CD8-positive, alpha-beta memory T cell (primary cell): ENCODE data around the gene ARHGEF38. TPM values are rescaled to one million over a fixed set of nuclear protein-coding genes. Genes with fewer than 3 reads are reported as not detected.

Source experiments
- CTCF ChIA-PET: fragments of 350-600 bp; sonication (Branson Sonifier 250); formaldehyde crosslinking; loops from one replicate; lab custom pipeline; 2021; ENCODE audit warnings: antibody characterized with exemption; lab: Charles Lee
- POLR2A ChIA-PET: fragments of 350-600 bp; sonication (Branson Sonifier 250); formaldehyde crosslinking; loops from one replicate; lab custom pipeline; 2021; ENCODE audit warnings: antibody characterized with exemption; lab: Charles Lee
- DNase-seq, 5 donors: peaks; one replicate each; pipeline versions ENCODE4 v3.0.0 to v3.0.0-alpha.2; 2020 to 2022; ENCODE audit warnings: mixed read lengths in 1 of 5
- H3K27ac ChIP-seq: one replicate; pipeline ENCODE4 v1.7.0; 2013; ENCODE audit warnings: low read depth, mild to moderate bottlenecking, low read length, moderate library complexity
- H3K27me3 ChIP-seq: 2 replicates; pipeline ENCODE4 v1.7.0; 2013; ENCODE audit warnings: low read length, mild to moderate bottlenecking; ENCODE audit not compliant: insufficient read depth, poor library complexity, severe bottlenecking
- H3K36me3 ChIP-seq: 2 replicates; pipeline ENCODE4 v1.7.0; 2013; ENCODE audit warnings: mild to moderate bottlenecking, low read length, moderate library complexity; ENCODE audit not compliant: insufficient read depth
- H3K4me1 ChIP-seq: 2 replicates; pipeline ENCODE4 v1.7.0; 2013; ENCODE audit warnings: mild to moderate bottlenecking, low read length, moderate library complexity; ENCODE audit not compliant: insufficient read depth
- H3K4me3 ChIP-seq: 2 replicates; pipeline ENCODE4 v1.7.0; 2013; ENCODE audit warnings: mild to moderate bottlenecking, low read length
- H3K9me3 ChIP-seq: 2 replicates; pipeline ENCODE4 v1.7.0; 2013; ENCODE audit warnings: mild to moderate bottlenecking, low read length
- H3K27ac Mint-ChIP-seq, 8 donors: one replicate each; pipeline ENCODE4 v1.8.0; 2020 to 2021; ENCODE audit warnings: mixed read lengths in 8 of 8, mild to moderate bottlenecking in 6 of 8, inconsistent platforms in 3 of 8, moderate library complexity in 3 of 8
- H3K27me3 Mint-ChIP-seq, 2 donors: one replicate each; pipeline ENCODE4 v1.8.0; 2020 to 2021; ENCODE audit warnings: mixed read lengths in 2 of 2, mild to moderate bottlenecking in 1 of 2, moderate library complexity in 1 of 2
- H3K36me3 Mint-ChIP-seq, 3 donors: one replicate each; pipeline ENCODE4 v1.8.0; 2020 to 2021; ENCODE audit warnings: mixed read lengths in 3 of 3, inconsistent platforms in 1 of 3, mild to moderate bottlenecking in 1 of 3
- H3K4me1 Mint-ChIP-seq, 3 donors: one replicate each; pipeline ENCODE4 v1.8.0; 2020 to 2021; ENCODE audit warnings: mixed read lengths in 3 of 3, inconsistent platforms in 1 of 3, mild to moderate bottlenecking in 1 of 3
- H3K4me3 Mint-ChIP-seq, 7 donors: one replicate each; pipeline ENCODE4 v1.8.0; 2020 to 2021; ENCODE audit warnings: mixed read lengths in 7 of 7, mild to moderate bottlenecking in 6 of 7, moderate library complexity in 4 of 7, inconsistent platforms in 2 of 7
- H3K9me3 Mint-ChIP-seq, 5 donors: one replicate each; pipeline ENCODE4 v1.8.0; 2020 to 2022; ENCODE audit warnings: mixed read lengths in 5 of 5, mild to moderate bottlenecking in 3 of 5, moderate library complexity in 2 of 5, inconsistent platforms in 1 of 5
- polyA plus RNA-seq: library from polyadenylated mRNA; unstranded; fragments of 300-500 nt; fragmentation: Illumina TruSeq; gene quantifications from one replicate; pipeline ENCODE4 v1.2.3, GENCODE V29; 2021
- total RNA-seq, 2 experiments: library from RNA; stranded (reverse); gene quantifications; one replicate each; pipeline ENCODE4 v1.2.3, GENCODE V29; 2021

The ARHGEF38 gene
- total and polyA plus RNA-seq, 3 experiments from 2014 or later, result not detected

- ChIA-PET CTCF (interaction anchor here (1.1 to 1.6 kb wide), 2 partner anchors 14 to 234 kb away, joined by 4 to 5 read pairs; partner anchors contain the start of gene PPA2), POLR2A (interaction anchor here (1.1 kb wide), 1 partner anchor 10 kb away, joined by 5 read pairs; no protein-coding TSS in a partner anchor)
- peaks cover 0 to 12% (median 2%) of the 10 kb centered on the region in 3 donors for H3K36me3 Mint-ChIP-seq
- peak overlapping the region in 7 of 8 donors; percentile 91 to 100 (median 98) for H3K27ac Mint-ChIP-seq
- no peaks in the 10 kb centered on the region for H3K27me3 Mint-ChIP-seq
- Histone ChIP-seq H3K9me3 (no peaks in the 10 kb centered on the region), H3K27me3 (no peaks in the 10 kb centered on the region), H3K36me3 (no peaks in the 10 kb centered on the region), H3K4me1 (peaks cover 32% of the 10 kb centered on the region), H3K4me3 (peak overlapping the region; percentile 96), H3K27ac (peak overlapping the region; percentile 84)
- H3K9me3 Mint-ChIP-seq, result no peaks in the 10 kb centered on the region
- H3K4me1 Mint-ChIP-seq, result peaks cover 9 to 39% (median 33%) of the 10 kb centered on the region in 3 donors
- H3K4me3 Mint-ChIP-seq, result peak overlapping the region; percentile 99 to 100 (median 99)
- DNase-seq, result no peak
Observed at GRCh38 chr4:105707782-105708180, 155.4 kb downstream of the ARHGEF38 start.

- Histone ChIP-seq H3K27ac (peak within 1 kb of the TSS; percentile 84), H3K9me3 (no peaks in the 10 kb centered on the region), H3K4me3 (peak within 1 kb of the TSS; percentile 96), H3K27me3 (no peaks in the 10 kb centered on the region), H3K36me3 (no peaks in the 10 kb centered on the region), H3K4me1 (peaks cover 32% of the 10 kb centered on the region)
- peak; percentile 78 to 87 (median 82) for DNase-seq
- Mint-ChIP-seq H3K9me3 (no peaks in the 10 kb centered on the region), H3K27ac (peak within 1 kb of the TSS; percentile 91 to 100 (median 98)), H3K4me3 (peak within 1 kb of the TSS; percentile 99 to 100 (median 99)), H3K36me3 (peaks cover 0 to 12% (median 2%) of the 10 kb centered on the region in 3 donors), H3K4me1 (peaks cover 9 to 39% (median 33%) of the 10 kb centered on the region in 3 donors), H3K27me3 (no peaks in the 10 kb centered on the region)
- ChIA-PET POLR2A (interaction anchor here (1.0 to 1.1 kb wide), 2 partner anchors 10 to 235 kb away, joined by 4 to 5 read pairs; partner anchors contain the start of gene PPA2), CTCF (interaction anchor here (1.1 to 1.6 kb wide), 2 partner anchors 14 to 235 kb away, joined by 4 to 5 read pairs; partner anchors contain the start of gene PPA2)
Observed at GRCh38 chr4:105708181-105709080, 156.0 kb downstream of the ARHGEF38 start, which contains the start of the genes GSTCD and INTS12. Gene GSTCD, plus strand, starts transcription at chr4:105708784. Its CDS starts 8,830 bp downstream, at chr4:105717614. Gene INTS12, minus strand, starts transcription at chr4:105708689. Its CDS starts 8,684 bp downstream, at chr4:105700005.

GRCh38 chr4:105709081-105709450 is 156.6 kb downstream of the ARHGEF38 start:
- Histone ChIP-seq H3K4me3 (peak overlapping the region; percentile 96), H3K27me3 (no peaks in the 10 kb centered on the region), H3K4me1 (peaks cover 32% of the 10 kb centered on the region), H3K9me3 (no peaks in the 10 kb centered on the region), H3K27ac (peak overlapping the region; percentile 84), H3K36me3 (no peaks in the 10 kb centered on the region)
- H3K4me1 Mint-ChIP-seq, result peaks cover 9 to 39% (median 33%) of the 10 kb centered on the region in 3 donors
- H3K27ac Mint-ChIP-seq, result peak overlapping the region; percentile 82 to 100 (median 98)
- CTCF ChIA-PET, result interaction anchor here (1.6 kb wide), 1 partner anchor 235 kb away, joined by 4 read pairs; the partner anchor contains the start of gene PPA2
- peak in 3 of 5 donors; percentile 2 to 39 (median 3) for DNase-seq
- peaks cover 0 to 12% (median 2%) of the 10 kb centered on the region in 3 donors for H3K36me3 Mint-ChIP-seq
- POLR2A ChIA-PET, result interaction anchor here (1.0 kb wide), 1 partner anchor 235 kb away, joined by 4 read pairs; the partner anchor contains the start of gene PPA2
- peak overlapping the region; percentile 99 to 100 (median 99) for H3K4me3 Mint-ChIP-seq
- no peaks in the 10 kb centered on the region for H3K9me3 Mint-ChIP-seq
- no peaks in the 10 kb centered on the region for H3K27me3 Mint-ChIP-seq

- H3K4me3 Mint-ChIP-seq, result peak overlapping the region; percentile 35 to 100 (median 99)
- H3K9me3 Mint-ChIP-seq, result no peaks in the 10 kb centered on the region
- peaks cover 0 to 12% (median 2%) of the 10 kb centered on the region in 3 donors for H3K36me3 Mint-ChIP-seq
- H3K27me3 Mint-ChIP-seq, result no peaks in the 10 kb centered on the region
- peak overlapping the region in 2 of 8 donors; percentile 14 to 91 for H3K27ac Mint-ChIP-seq
- peaks cover 9 to 39% (median 33%) of the 10 kb centered on the region in 3 donors for H3K4me1 Mint-ChIP-seq
- DNase-seq, result no peak
- Histone ChIP-seq H3K36me3 (no peaks in the 10 kb centered on the region), H3K27me3 (no peaks in the 10 kb centered on the region), H3K27ac (no peak overlapping the region), H3K4me1 (peaks cover 32% of the 10 kb centered on the region), H3K4me3 (no peak overlapping the region), H3K9me3 (no peaks in the 10 kb centered on the region)
- ChIA-PET CTCF (interaction anchor here (1.6 kb wide), 1 partner anchor 236 kb away, joined by 3 read pairs; the partner anchor contains the start of gene PPA2), POLR2A (no interaction called here)
Observed at GRCh38 chr4:105710012-105710600, 157.7 kb downstream of the ARHGEF38 start.

- peaks cover 11 to 36% (median 32%) of the 10 kb centered on the region in 3 donors for H3K4me1 Mint-ChIP-seq
- Histone ChIP-seq H3K27me3 (no peaks in the 10 kb centered on the region), H3K36me3 (no peaks in the 10 kb centered on the region), H3K4me1 (peaks cover 32% of the 10 kb centered on the region), H3K9me3 (no peaks in the 10 kb centered on the region), H3K27ac (no peak overlapping the region), H3K4me3 (no peak overlapping the region)
- POLR2A ChIA-PET, result no interaction called here
- CTCF ChIA-PET, result interaction anchor here (1.6 kb wide), 1 partner anchor 237 kb away, joined by 3 read pairs; the partner anchor contains the start of gene PPA2
- peaks cover 0 to 11% (median 0%) of the 10 kb centered on the region in 3 donors for H3K36me3 Mint-ChIP-seq
- no peaks in the 10 kb centered on the region for H3K9me3 Mint-ChIP-seq
- DNase-seq, result no peak
- no peaks in the 10 kb centered on the region for H3K27me3 Mint-ChIP-seq
- H3K27ac Mint-ChIP-seq, result no peak overlapping the region
- no peak overlapping the region for H3K4me3 Mint-ChIP-seq
Observed at GRCh38 chr4:105710678-105711077, 158.3 kb downstream of the ARHGEF38 start.

- Histone ChIP-seq H3K9me3 (no peaks in the 10 kb centered on the region), H3K4me1 (peaks cover 12% of the 10 kb centered on the region), H3K4me3 (no peak overlapping the region), H3K27me3 (no peaks in the 10 kb centered on the region), H3K27ac (no peak overlapping the region), H3K36me3 (no peaks in the 10 kb centered on the region)
- H3K27ac Mint-ChIP-seq, result no peak overlapping the region
- no peak for DNase-seq
- POLR2A ChIA-PET, result no interaction called here
- H3K4me1 Mint-ChIP-seq, result peaks cover 15 to 20% (median 16%) of the 10 kb centered on the region in 3 donors
- no peaks in the 10 kb centered on the region for H3K9me3 Mint-ChIP-seq
- H3K27me3 Mint-ChIP-seq, result peaks cover 0 to 3% of the 10 kb centered on the region in 2 donors
- CTCF ChIA-PET, result no interaction called here
- H3K36me3 Mint-ChIP-seq, result peaks cover 0 to 11% (median 0%) of the 10 kb centered on the region in 3 donors
- peak overlapping the region in 1 of 7 donors; percentile 8 for H3K4me3 Mint-ChIP-seq
Observed at GRCh38 chr4:105712766-105713165, 160.3 kb downstream of the ARHGEF38 start.

GRCh38 chr4:105714071-105714521 is 161.7 kb downstream of the ARHGEF38 start:
- H3K4me3 Mint-ChIP-seq, result no peak overlapping the region
- Histone ChIP-seq H3K4me1 (peaks cover 9% of the 10 kb centered on the region), H3K4me3 (no peak overlapping the region), H3K27ac (no peak overlapping the region), H3K27me3 (no peaks in the 10 kb centered on the region), H3K9me3 (no peaks in the 10 kb centered on the region), H3K36me3 (no peaks in the 10 kb centered on the region)
- no peaks in the 10 kb centered on the region for H3K9me3 Mint-ChIP-seq
- POLR2A ChIA-PET, result no interaction called here
- no peak for DNase-seq
- peaks cover 0 to 3% of the 10 kb centered on the region in 2 donors for H3K27me3 Mint-ChIP-seq
- H3K36me3 Mint-ChIP-seq, result peaks cover 0 to 2% (median 0%) of the 10 kb centered on the region in 3 donors
- H3K4me1 Mint-ChIP-seq, result peaks cover 10 to 14% (median 14%) of the 10 kb centered on the region in 3 donors
- CTCF ChIA-PET, result no interaction called here
- H3K27ac Mint-ChIP-seq, result peak overlapping the region in 1 of 8 donors; percentile 22
